Lung (tissue), 12 donors: ENCODE measurements around the gene LDLRAD4. TPM values are rescaled to one million over a fixed set of nuclear protein-coding genes. Genes with fewer than 3 reads are reported as not detected.
"Not testable (repeated sequence)": the region's sequence is repeated elsewhere in the genome, so short reads cannot be mapped to it uniquely, and the experiment has no call there.

Experiments
- ATAC-seq: fragments of 200-7000 bp; cut with Tn5 transposase; one replicate; pipeline ENCODE4 v1.9.1; 2020; ENCODE audit warnings: moderate number of reproducible peaks; ENCODE audit not compliant: insufficient read depth, low FRiP score
- DNase-seq, 3 donors: peaks; one replicate each; pipeline ENCODE4 v3.0.0-alpha.2; 2013 to 2017
- H3K27ac ChIP-seq, 2 donors: one replicate each; pipeline ENCODE4 v1.5.1; 2013; ENCODE audit warnings: mild to moderate bottlenecking in 2 of 2, moderate library complexity in 2 of 2, control low read depth in 1 of 2, inconsistent platforms in 1 of 2, low read depth in 1 of 2, low read length in 1 of 2
- H3K27me3 ChIP-seq, 3 donors: one replicate each; pipeline ENCODE4 v1.5.1; 2013; ENCODE audit warnings: low read length in 2 of 3; ENCODE audit not compliant: control insufficient read depth in 3 of 3, insufficient read depth in 3 of 3
- H3K36me3 ChIP-seq, 4 donors: one replicate each; pipeline ENCODE4 v1.5.1; 2013; ENCODE audit warnings: low read length in 4 of 4, mild to moderate bottlenecking in 1 of 4, moderate library complexity in 1 of 4; ENCODE audit not compliant: control insufficient read depth in 4 of 4, insufficient read depth in 4 of 4
- H3K4me1 ChIP-seq, 5 donors: one replicate each; pipeline ENCODE4 v1.5.1; 2013; ENCODE audit warnings: low read length in 5 of 5, mild to moderate bottlenecking in 2 of 5, moderate library complexity in 1 of 5; ENCODE audit not compliant: control insufficient read depth in 5 of 5, insufficient read depth in 5 of 5
- H3K4me3 ChIP-seq: one replicate; pipeline ENCODE4 v1.5.1; 2013; ENCODE audit warnings: mild to moderate bottlenecking, control low read depth, moderate library complexity
- H3K9ac ChIP-seq, 2 donors: one replicate each; pipeline ENCODE4 v1.5.1; 2013; ENCODE audit warnings: low read length in 2 of 2, control low read depth in 1 of 2; ENCODE audit not compliant: insufficient read depth in 1 of 2
- H3K9me3 ChIP-seq, 4 donors: one replicate each; pipeline ENCODE4 v1.5.1; 2013; ENCODE audit warnings: low read length in 3 of 4, mild to moderate bottlenecking in 1 of 4, moderate library complexity in 1 of 4; ENCODE audit not compliant: control insufficient read depth in 4 of 4, insufficient read depth in 3 of 4
- WGBS, 2 donors: extraction: QIAGEN DNeasy Blood & Tissue Kit; methylation state at CpG; one replicate each; pipeline ENCODE4 v1.1.7; 2013; 5-methylcytosine and 5-hydroxymethylcytosine counted together
- polyA plus RNA-seq, 2 donors: library from polyadenylated mRNA; stranded (reverse); fragments of 200-250 nt; gene quantifications; one replicate each; pipeline ENCODE4 v1.2.1, GENCODE V29; 2013
- total RNA-seq, 2 donors: library from RNA; depleted of rRNA in 1 of 2; stranded (reverse); fragments of >200 nt in 1 of 2; gene quantifications; one replicate each; pipeline ENCODE4 v1.2.1, GENCODE V29; 2014 to 2021
- TF ChIP-seq, protein P1 (sequence below): IDR thresholded peaks from 2 replicates; pipeline ENCODE4 v1.5.1; 2012; ENCODE audit warnings: mild to moderate bottlenecking; ENCODE audit errors: control extremely low read depth, extremely low read depth
- donor health status: control.
- donor health status: control.
- donor health status: Bipolar disorder and iron deficiency.
- donor health status: healthy.
- donor health status: DM: yes; HTN: yes; CAD: no.

LDLRAD4 gene
- total and polyA plus RNA-seq, 4 donors: 3.2 to 62.4 (median 19.9) TPM

DNA sequence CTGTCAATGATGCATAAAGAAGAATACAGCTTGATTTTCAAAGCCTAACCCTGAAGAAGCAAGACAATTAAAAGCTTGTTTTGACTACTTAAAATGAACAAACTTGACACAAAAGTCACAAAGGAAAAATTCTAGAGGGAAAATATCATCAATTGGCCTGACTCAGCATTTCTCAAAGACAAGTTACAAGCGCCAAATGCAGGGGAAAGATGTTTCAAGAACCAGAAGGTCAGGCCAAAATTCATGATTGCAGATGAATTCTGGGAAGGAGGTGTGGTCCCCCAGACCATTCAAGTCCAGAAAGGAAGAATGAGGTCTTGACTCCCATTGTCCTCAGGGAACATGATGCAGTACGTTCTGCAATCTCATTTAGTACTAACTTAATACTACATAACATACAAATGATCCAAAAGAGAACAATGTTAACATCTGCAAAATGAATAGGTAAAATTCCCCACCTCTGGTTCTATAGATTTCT lies 443.3 kb downstream of the LDLRAD4 start:
- no peaks in the 10 kb centered on the region for H3K27me3 ChIP-seq
- no peak overlapping the region for H3K4me3 ChIP-seq
- WGBS, 2 donors: 85 to 90% methylated on average over 2 of the region's 2 CpGs
- no peak overlapping the region for H3K9ac ChIP-seq
- peaks cover 0 to 3% (median 0%) of the 10 kb centered on the region in 4 donors for H3K36me3 ChIP-seq
- ATAC-seq: no peak
- no peak overlapping the region for H3K27ac ChIP-seq
- peaks cover 0 to 8% (median 6%) of the 10 kb centered on the region in 5 donors for H3K4me1 ChIP-seq
- H3K9me3 ChIP-seq: no peaks in the 10 kb centered on the region
- TF ChIP-seq, protein P1, sequence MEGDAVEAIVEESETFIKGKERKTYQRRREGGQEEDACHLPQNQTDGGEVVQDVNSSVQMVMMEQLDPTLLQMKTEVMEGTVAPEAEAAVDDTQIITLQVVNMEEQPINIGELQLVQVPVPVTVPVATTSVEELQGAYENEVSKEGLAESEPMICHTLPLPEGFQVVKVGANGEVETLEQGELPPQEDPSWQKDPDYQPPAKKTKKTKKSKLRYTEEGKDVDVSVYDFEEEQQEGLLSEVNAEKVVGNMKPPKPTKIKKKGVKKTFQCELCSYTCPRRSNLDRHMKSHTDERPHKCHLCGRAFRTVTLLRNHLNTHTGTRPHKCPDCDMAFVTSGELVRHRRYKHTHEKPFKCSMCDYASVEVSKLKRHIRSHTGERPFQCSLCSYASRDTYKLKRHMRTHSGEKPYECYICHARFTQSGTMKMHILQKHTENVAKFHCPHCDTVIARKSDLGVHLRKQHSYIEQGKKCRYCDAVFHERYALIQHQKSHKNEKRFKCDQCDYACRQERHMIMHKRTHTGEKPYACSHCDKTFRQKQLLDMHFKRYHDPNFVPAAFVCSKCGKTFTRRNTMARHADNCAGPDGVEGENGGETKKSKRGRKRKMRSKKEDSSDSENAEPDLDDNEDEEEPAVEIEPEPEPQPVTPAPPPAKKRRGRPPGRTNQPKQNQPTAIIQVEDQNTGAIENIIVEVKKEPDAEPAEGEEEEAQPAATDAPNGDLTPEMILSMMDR: no peak
- peak in 1 of 3 donors; percentile 18 for DNase-seq

DNA sequence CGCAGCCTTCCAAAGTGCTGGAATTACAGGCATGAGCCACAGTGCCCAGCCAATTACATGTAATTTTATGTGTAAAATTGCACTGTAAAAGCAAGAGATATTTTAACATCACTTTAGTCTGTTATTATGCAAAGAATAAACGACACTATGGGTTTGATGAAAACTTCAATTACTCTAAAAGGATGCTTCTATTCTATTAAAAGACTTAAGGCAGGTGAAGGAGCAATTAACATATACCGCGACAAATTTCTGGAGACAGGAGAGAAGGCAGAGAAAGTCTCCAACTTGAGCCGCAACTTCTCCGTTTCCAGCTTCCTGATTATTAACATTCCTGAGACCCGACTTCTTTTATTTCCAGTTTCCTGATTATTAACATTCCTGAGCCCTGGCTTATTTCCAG lies 454.1 kb downstream of the LDLRAD4 start:
- Histone ChIP-seq H3K36me3 (peaks cover 0 to 5% (median under 1%) of the 10 kb centered on the region in 4 donors), H3K27ac (no peak overlapping the region), H3K9me3 (peaks cover 0 to 2% (median 0%) of the 10 kb centered on the region in 4 donors), H3K4me3 (no peak overlapping the region), H3K9ac (no peak overlapping the region), H3K27me3 (no peaks in the 10 kb centered on the region), H3K4me1 (peaks cover 0 to 3% (median 0%) of the 10 kb centered on the region in 5 donors)
- 68 to 81% methylated on average over 7 of the region's 7 CpGs for WGBS, 2 donors
- no peak for ATAC-seq
- DNase-seq: peak in 2 of 3 donors; percentile 38 to 68
- TF ChIP-seq, protein P1: no peak

DNA sequence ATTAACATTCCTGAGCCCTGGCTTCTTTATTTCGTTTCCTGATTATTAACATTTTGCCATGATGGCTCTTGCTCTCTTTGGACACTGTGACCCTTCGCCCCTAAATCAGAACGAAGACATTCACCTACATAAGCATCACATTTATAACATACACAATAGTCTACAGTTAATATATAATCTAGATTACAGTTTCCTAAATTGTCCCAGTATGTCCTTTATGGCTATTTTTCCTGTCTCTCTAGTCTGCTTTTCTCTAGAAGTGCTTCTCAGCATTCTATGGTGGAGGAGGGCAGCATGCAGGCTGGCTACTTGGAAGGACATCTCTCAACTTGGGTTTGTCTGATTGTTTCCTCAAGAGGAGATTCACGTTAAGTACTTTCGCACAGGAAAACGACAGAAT lies 457.9 kb downstream of the LDLRAD4 start:
- no peak overlapping the region for H3K27ac ChIP-seq
- TF ChIP-seq, protein P1: no peak
- 88 to 91% methylated on average over 6 of the region's 6 CpGs for WGBS, 2 donors
- H3K27me3 ChIP-seq: no peaks in the 10 kb centered on the region
- H3K9ac ChIP-seq: no peak overlapping the region
- ATAC-seq (no peak), DNase-seq (no peak)
- H3K4me1 ChIP-seq: peaks cover 0 to 8% (median 0%) of the 10 kb centered on the region in 5 donors
- peaks cover 0 to 1% (median 0%) of the 10 kb centered on the region in 4 donors for H3K36me3 ChIP-seq
- no peak overlapping the region for H3K4me3 ChIP-seq
- H3K9me3 ChIP-seq: peaks cover 0 to 2% (median 0%) of the 10 kb centered on the region in 4 donors

DNA sequence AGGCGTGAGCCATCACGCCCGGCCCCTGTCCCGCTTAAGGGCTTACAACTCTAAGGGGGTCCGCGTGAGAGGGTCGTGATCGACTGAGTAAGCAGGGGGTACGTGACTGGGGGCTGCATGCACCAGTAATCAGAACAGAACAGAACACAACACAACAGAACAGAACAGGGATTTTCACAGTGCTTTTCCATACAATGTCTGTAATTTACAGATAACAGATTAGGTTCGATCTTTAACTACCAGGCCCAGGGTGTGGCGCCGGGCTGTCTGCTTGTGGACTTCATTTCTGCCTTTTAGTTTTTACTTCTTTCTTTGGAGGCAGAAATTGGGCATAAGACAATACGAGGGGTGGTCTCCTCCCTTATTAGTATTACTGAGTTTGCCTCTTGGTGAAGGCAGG lies 458.8 kb downstream of the LDLRAD4 start:
- not testable (repeated sequence) for H3K9ac ChIP-seq, H3K4me3 ChIP-seq, ATAC-seq, DNase-seq, H3K27me3 ChIP-seq, H3K4me1 ChIP-seq, H3K36me3 ChIP-seq, H3K27ac ChIP-seq, H3K9me3 ChIP-seq
- 98% methylated on average over 13 of the region's 13 CpGs for WGBS, 2 donors
